ENCODE data around the gene FHOD1.

DNA sequence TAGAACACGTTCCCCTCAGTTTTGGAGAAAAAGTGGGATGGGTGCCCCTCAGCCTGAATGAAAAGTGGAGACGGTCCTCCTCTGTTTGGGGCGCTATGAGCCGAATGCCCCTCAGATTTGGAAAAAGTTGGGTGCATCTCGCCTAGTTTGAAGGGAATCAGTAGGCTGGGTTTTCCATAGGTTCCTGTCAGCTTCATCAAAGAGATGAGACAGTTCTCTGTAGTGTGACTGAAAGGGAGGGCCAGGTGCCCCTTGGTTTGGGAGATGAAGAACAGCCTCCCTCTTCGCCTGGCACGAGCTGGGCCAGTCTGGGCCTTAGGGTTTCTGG lies 756 bp upstream of the FHOD1 start:
- TF ChIP-seq, protein P1, sequence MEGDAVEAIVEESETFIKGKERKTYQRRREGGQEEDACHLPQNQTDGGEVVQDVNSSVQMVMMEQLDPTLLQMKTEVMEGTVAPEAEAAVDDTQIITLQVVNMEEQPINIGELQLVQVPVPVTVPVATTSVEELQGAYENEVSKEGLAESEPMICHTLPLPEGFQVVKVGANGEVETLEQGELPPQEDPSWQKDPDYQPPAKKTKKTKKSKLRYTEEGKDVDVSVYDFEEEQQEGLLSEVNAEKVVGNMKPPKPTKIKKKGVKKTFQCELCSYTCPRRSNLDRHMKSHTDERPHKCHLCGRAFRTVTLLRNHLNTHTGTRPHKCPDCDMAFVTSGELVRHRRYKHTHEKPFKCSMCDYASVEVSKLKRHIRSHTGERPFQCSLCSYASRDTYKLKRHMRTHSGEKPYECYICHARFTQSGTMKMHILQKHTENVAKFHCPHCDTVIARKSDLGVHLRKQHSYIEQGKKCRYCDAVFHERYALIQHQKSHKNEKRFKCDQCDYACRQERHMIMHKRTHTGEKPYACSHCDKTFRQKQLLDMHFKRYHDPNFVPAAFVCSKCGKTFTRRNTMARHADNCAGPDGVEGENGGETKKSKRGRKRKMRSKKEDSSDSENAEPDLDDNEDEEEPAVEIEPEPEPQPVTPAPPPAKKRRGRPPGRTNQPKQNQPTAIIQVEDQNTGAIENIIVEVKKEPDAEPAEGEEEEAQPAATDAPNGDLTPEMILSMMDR (IDR thresholded peaks at IDR 0.05), result no peak
- TF ChIP-seq POLR2A (IDR thresholded peaks at IDR 0.05), result no peak
